BJ (cell line): ENCODE data around the gene FMO4. TPM values are rescaled to one million over a fixed set of nuclear protein-coding genes. Genes with fewer than 3 reads are reported as not detected.
"Not testable (repeated sequence)": the region's sequence is repeated elsewhere in the genome, so short reads cannot be mapped to it uniquely, and the experiment has no call there.

ENCODE experiments used
- CTCF ChIA-PET: fragments of 350-600 bp; formaldehyde crosslinking; extraction: SDS; loops from one replicate; lab custom pipeline; 2021; ENCODE audit warnings: antibody characterized with exemption, inconsistent platforms; lab: Yijun Ruan, JAX
- POLR2A ChIA-PET: fragments of 300-600 bp; sonication (Branson Sonifier 250); formaldehyde crosslinking; extraction: SDS; loops from one replicate; lab custom pipeline; 2021; ENCODE audit warnings: antibody characterized with exemption; lab: Charles Lee
- DNase-seq: peaks from one replicate; pipeline ENCODE4 v3.0.0-alpha.2; 2011; ENCODE audit warnings: low read depth
- H3K27me3 ChIP-seq: 2 replicates; pipeline ENCODE4 v1.6.0; 2011; ENCODE audit warnings: low read length; ENCODE audit not compliant: control insufficient read depth, insufficient read depth
- H3K36me3 ChIP-seq: 2 replicates; pipeline ENCODE4 v1.5.1; 2011; ENCODE audit warnings: low read length; ENCODE audit not compliant: control insufficient read depth, insufficient read depth
- H3K4me3 ChIP-seq: 2 replicates; pipeline ENCODE4 v1.5.1; 2011; ENCODE audit warnings: low read depth, mild to moderate bottlenecking, control low read depth, low read length
- polyA plus RNA-seq: library from polyadenylated mRNA; depleted of rRNA; stranded (reverse); fragments of >200 nt; gene quantifications from 2 replicates; pipeline ENCODE4 v1.2.3, GENCODE V29; 2011
- TF ChIP-seq, protein P1 (sequence below): IDR thresholded peaks from 2 replicates; pipeline ENCODE4 v1.5.1; 2011; ENCODE audit warnings: low read depth, mild to moderate bottlenecking, control low read depth, inconsistent platforms, low read length, moderate library complexity; ENCODE audit not compliant: insufficient read depth

FMO4 gene
- polyA plus RNA-seq, 1 experiment = 4.2 TPM

DNA sequence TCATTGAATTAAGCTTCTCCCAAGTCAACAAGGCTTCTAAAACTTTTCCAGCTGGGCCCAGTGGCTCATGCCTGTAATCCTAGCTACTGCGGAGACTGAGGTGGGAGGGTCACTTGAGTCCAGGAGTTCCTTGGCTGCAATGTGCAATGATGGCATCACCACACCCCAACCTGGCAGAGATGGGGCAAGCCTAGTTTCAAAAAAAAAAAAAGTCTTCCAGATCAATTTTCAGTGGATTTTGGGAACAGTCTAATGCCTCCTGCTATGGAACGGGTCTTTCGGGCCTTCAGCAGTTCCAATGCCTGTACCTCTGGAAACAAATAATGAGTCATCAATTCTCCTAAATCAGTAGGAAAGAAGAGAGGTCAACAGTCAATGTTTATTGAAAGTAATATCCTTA is 38.0 kb downstream of the FMO4 start:
- ChIA-PET CTCF (no interaction called here), POLR2A (no interaction called here)
- TF ChIP-seq, protein P1, sequence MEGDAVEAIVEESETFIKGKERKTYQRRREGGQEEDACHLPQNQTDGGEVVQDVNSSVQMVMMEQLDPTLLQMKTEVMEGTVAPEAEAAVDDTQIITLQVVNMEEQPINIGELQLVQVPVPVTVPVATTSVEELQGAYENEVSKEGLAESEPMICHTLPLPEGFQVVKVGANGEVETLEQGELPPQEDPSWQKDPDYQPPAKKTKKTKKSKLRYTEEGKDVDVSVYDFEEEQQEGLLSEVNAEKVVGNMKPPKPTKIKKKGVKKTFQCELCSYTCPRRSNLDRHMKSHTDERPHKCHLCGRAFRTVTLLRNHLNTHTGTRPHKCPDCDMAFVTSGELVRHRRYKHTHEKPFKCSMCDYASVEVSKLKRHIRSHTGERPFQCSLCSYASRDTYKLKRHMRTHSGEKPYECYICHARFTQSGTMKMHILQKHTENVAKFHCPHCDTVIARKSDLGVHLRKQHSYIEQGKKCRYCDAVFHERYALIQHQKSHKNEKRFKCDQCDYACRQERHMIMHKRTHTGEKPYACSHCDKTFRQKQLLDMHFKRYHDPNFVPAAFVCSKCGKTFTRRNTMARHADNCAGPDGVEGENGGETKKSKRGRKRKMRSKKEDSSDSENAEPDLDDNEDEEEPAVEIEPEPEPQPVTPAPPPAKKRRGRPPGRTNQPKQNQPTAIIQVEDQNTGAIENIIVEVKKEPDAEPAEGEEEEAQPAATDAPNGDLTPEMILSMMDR = no peak
- no peak for DNase-seq
- H3K4me3 ChIP-seq = no peak overlapping the region
- no peaks in the 10 kb centered on the region for H3K36me3 ChIP-seq
- no peaks in the 10 kb centered on the region for H3K27me3 ChIP-seq

DNA sequence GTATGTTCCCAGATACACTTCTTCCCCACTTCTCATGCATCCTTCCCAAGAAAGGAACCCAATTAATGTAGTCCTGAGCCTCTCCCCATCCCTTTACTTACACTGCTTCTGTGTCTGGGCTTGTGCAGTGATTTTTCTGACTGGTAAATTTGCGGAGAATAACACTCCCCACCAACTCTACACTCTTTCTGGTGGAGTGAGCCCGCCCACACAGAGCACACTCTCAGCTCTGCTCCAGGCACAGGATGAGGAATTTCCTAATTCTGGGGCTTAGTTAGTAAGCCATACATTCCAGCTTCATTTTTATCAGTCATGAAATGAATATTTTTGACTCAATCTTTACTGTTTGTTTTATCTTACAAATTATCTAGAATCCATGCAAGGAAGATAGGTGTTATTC is 38.6 kb downstream of the FMO4 start:
- H3K36me3 ChIP-seq = no peaks in the 10 kb centered on the region
- ChIA-PET CTCF (interaction anchor here (0.5 kb wide), 1 partner anchor 122 kb away, joined by 3 read pairs; no protein-coding TSS in a partner anchor), POLR2A (no interaction called here)
- TF ChIP-seq, protein P1 = no peak
- H3K27me3 ChIP-seq = no peaks in the 10 kb centered on the region
- no peak for DNase-seq
- no peak overlapping the region for H3K4me3 ChIP-seq

DNA sequence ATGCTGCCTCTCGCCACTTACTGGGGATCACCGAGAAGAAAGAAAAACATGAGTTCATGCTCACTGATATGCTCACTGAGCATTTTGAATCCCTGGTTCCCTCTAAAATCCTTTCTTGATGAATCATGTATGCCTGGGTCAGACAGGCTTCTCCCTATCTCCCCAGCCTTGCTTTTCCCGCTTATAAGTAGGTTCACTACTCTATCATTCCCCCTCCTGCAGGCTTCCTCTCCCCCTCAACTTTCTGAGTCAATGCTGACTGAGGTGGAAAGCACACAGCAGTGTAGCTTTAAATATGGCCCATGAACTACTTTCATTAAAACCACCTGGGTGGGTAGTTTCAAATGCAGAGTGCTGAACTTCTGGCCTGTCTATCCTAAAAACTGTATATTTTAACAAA is 41.7 kb downstream of the FMO4 start:
- ChIA-PET CTCF (no interaction called here), POLR2A (no interaction called here)

DNA sequence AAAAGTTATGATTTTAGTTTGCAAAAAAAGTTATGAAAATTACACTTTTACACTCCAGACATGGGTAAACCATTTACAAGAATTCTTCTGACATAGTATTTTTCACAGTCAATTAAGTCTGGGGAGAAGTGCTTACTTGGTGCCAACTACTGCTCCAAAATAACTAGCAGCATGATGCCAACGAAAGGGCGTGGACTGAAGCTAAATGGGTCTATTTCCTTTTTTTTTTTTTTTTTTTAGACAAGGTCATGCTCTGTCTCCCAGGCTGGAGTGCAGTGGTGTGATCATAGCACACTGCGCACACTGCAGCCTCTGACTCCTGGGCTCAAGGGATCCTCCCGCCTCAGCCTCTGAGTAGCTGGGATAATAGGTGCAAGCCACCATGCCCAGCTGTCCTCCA is 43.2 kb downstream of the FMO4 start:
- POLR2A ChIA-PET = no interaction called here
- Histone ChIP-seq H3K4me3 (no peak overlapping the region), H3K36me3 (no peaks in the 10 kb centered on the region), H3K27me3 (no peaks in the 10 kb centered on the region)
- CTCF ChIA-PET = interaction anchor here (1.1 kb wide), 1 partner anchor 288 kb away, joined by 3 read pairs; no protein-coding TSS in a partner anchor
- no peak for DNase-seq
- TF ChIP-seq, protein P1 = no peak

More for the DNA sequence above, 41.7 kb downstream of the FMO4 start:
- DNase-seq = no peak
- Histone ChIP-seq H3K36me3 (no peaks in the 10 kb centered on the region), H3K27me3 (no peaks in the 10 kb centered on the region), H3K4me3 (no peak overlapping the region)
- TF ChIP-seq, protein P1 = no peak

DNA sequence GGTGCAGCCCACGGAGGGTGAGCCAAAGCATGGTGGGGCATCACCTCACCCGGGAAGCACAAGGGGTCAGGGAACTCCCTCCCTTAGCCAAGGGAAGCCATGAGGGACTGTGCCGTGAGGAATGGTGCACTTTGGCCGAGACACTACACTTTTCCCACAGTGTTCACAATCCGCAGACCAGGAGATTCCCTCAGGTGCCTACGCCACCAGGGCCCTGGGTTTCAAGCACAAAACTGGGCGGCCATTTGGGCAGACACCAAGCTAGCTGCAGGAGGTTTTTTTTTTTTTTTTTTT is 45.3 kb downstream of the FMO4 start:
- H3K4me3 ChIP-seq, DNase-seq, H3K36me3 ChIP-seq, POLR2A ChIA-PET, H3K27me3 ChIP-seq: not testable (repeated sequence)
- CTCF ChIA-PET = interaction anchor here (1.6 kb wide), 1 partner anchor 10 kb away, joined by 6 read pairs; no protein-coding TSS in a partner anchor

DNA sequence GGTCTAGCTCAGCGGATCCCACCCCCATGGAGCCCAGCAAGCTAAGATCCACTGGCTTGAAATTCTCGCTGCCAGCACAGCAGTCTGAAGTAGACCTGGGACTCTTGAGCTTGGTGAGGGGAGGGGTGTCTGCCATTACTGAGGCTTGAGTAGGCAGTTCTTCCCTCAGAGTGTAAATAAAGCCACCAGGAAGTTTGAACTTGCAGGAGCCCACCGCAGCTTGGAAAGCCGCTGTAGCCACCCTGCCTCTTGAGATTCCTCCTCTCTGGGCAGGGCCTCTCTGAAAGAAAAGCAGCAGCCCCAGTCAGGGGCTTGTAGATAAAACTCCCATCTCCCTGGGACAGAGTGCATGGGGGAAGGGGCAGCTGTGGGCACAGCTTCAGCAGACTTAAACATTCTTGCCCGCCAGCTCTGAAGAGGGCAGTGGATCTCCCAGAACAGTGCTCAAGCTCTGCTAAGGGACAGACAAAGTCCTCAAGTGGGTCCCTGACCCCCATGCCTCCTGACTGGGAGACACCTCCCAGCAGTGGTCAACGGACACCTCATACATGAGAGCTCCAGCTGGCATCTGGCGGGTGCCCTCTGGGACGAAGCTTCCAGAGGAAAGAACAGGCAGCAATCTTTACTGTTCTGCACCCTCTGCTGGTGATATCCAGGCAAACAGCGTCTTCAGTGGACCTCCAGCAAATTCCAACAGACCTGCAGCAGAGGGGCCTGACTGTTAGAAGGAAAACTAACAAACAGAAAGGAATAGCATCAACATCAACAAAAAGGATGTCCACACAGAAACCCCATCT is 45.9 kb downstream of the FMO4 start:
- H3K27me3 ChIP-seq, H3K36me3 ChIP-seq, DNase-seq, POLR2A ChIA-PET, H3K4me3 ChIP-seq: not testable (repeated sequence)
- CTCF ChIA-PET = interaction anchor here (0.9 to 1.6 kb wide), 2 partner anchors 9 to 392 kb away, joined by 3 to 6 read pairs; no protein-coding TSS in a partner anchor
